T-helper 1 cell treated with Interleukin-12 subunit alpha and Interleukin-12 subunit beta and Interleukin-4 antibody, amounts not matched to agents 30 μg/mL and 1 μg/mL, for 36 hours (primary cell): Measurements from ENCODE around the gene ATP2B2.
"Not testable (repeated sequence)": the region's sequence is repeated elsewhere in the genome, so short reads cannot be mapped to it uniquely, and the experiment has no call there.

ENCODE experiments used
- H3K27ac Mint-ChIP-seq: one replicate; pipeline ENCODE4 v1.8.0; 2021; ENCODE audit warnings: mild to moderate bottlenecking, mixed read lengths
- H3K27me3 Mint-ChIP-seq: one replicate; pipeline ENCODE4 v1.8.0; 2021; ENCODE audit warnings: low read depth, mixed read lengths
- H3K36me3 Mint-ChIP-seq: one replicate; pipeline ENCODE4 v1.8.0; 2021; ENCODE audit warnings: low read depth, mixed read lengths
- H3K4me1 Mint-ChIP-seq: one replicate; pipeline ENCODE4 v1.8.0; 2021; ENCODE audit warnings: low read depth, mixed read lengths
- H3K4me3 Mint-ChIP-seq: one replicate; pipeline ENCODE4 v1.8.0; 2021; ENCODE audit warnings: mild to moderate bottlenecking, moderate library complexity, mixed read lengths
- H3K9me3 Mint-ChIP-seq: one replicate; pipeline ENCODE4 v1.8.0; 2021; ENCODE audit warnings: mixed read lengths

Gene ATP2B2

DNA sequence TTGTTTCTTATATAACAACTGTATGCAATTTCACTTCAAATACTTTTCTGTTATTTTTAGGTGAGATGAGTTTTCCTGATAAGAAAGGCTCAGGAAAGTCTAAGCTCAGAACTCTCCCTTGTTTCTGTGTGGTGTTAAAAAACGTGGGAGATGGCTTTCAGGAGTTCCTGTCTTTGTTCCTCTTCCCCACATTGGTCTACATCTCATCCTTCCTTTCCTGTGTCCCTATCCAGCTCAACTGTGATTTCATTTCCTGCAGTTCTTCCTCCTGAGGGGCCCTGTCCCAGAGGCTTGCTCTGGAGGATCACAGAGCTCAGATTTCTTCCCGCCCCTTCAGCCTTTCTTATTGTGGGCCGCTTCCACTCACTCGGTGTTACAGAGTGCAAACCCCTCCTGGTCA lies 195.7 kb downstream of the ATP2B2 start:
- Mint-ChIP-seq H3K4me1 (peaks cover 6% of the 10 kb centered on the region), H3K9me3 (no peaks in the 10 kb centered on the region), H3K36me3 (peaks cover 60% of the 10 kb centered on the region), H3K4me3 (no peak overlapping the region), H3K27me3 (no peaks in the 10 kb centered on the region), H3K27ac (no peak overlapping the region)

DNA sequence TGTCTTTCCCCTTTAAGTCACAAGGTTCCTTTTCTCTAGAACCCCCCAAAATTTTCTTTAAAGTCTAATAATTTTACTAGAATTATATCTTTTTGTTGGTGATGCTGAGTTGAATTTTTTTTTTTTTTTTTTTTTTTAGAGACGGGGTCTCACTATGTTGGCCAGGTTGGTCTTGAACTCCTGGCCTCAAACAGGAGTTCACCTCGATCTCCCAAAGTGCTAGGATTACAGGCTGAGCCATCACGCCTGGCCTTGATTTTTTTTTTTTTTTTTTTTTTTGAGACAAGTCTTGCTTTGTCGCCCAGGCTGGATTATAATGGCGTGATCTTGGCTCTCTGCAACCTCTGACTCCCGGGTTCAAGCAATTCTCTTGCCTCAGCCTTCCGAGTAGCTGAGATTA lies 196.7 kb downstream of the ATP2B2 start:
- peaks cover 6% of the 10 kb centered on the region for H3K4me1 Mint-ChIP-seq
- H3K36me3 Mint-ChIP-seq: peaks cover 60% of the 10 kb centered on the region
- H3K27me3 Mint-ChIP-seq: no peaks in the 10 kb centered on the region
- H3K27ac Mint-ChIP-seq: no peak overlapping the region
- no peaks in the 10 kb centered on the region for H3K9me3 Mint-ChIP-seq
- H3K4me3 Mint-ChIP-seq: no peak overlapping the region

DNA sequence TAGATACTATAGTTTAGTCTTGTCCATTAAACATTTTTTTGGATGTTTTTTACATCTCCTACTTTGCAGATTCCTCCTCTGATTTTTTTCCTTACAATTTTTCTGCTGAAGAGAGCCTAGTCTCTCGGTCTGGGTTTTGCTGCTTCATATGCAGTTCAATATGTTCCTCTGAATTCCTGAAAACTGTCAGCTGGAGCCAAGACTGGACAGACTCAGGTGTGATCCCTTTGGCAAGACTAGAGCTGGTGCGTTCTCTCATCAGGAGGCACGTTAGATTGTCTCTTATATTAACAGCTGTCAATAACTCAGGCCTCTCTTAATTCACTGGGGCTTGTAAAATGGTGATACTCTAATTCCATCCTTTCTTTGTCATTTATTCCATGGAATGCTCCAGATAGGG lies 199.2 kb downstream of the ATP2B2 start:
- Mint-ChIP-seq H3K27ac (peak overlapping the region; percentile 5), H3K4me1 (peaks cover 8% of the 10 kb centered on the region), H3K9me3 (no peaks in the 10 kb centered on the region), H3K36me3 (peaks cover 61% of the 10 kb centered on the region), H3K4me3 (no peak overlapping the region), H3K27me3 (no peaks in the 10 kb centered on the region)

DNA sequence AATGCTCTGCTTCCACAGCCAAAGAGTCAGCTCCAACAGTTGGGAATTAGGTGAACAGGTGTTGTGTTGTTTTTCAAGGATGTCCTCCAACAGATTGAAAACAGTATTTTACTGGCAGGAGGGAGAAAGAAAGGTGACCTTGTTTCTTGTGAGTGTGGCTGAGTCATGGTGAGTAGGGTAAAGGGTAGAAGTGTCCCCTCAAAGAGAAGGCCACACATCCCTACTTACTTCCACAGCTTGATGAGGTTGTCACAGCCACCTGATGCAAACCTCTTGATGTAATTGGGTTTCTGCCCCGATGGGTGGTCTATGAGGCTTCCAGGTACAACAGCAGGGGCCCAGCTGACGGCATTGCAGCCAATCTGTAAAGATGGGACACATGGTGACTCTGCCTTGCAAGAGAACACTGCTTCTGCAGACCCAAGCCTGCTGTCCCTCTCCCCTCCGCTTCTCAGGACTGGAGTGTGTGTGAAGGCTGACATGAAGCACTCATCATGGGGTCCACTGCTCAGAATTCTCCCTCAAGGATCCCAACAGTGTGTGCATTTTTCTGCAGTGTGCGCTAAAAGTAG lies 200.0 kb downstream of the ATP2B2 start:
- Mint-ChIP-seq H3K9me3 (no peaks in the 10 kb centered on the region), H3K36me3 (peaks cover 61% of the 10 kb centered on the region), H3K27me3 (no peaks in the 10 kb centered on the region), H3K27ac (no peak overlapping the region), H3K4me1 (peaks cover 2% of the 10 kb centered on the region), H3K4me3 (no peak overlapping the region)

DNA sequence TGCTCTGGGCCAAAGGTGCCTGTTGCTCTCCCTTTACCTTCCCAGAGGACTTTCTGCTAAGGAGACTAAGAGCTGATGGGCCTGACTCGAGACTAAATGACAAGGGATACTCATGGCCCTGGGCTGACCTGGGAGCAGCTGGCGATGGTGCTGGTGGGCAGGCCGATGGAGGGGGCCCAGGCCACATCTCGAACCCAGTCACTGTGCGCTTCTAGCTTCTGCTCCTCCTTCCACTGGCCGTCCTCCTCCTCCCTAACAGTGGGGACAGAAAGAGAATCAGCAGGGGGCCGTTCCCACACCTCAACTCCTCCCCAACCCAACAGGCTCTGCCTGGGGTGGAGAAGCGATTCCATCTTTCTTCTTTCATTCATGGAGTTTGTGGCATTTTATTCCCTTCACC lies 200.5 kb downstream of the ATP2B2 start:
- H3K27ac Mint-ChIP-seq: no peak overlapping the region

DNA sequence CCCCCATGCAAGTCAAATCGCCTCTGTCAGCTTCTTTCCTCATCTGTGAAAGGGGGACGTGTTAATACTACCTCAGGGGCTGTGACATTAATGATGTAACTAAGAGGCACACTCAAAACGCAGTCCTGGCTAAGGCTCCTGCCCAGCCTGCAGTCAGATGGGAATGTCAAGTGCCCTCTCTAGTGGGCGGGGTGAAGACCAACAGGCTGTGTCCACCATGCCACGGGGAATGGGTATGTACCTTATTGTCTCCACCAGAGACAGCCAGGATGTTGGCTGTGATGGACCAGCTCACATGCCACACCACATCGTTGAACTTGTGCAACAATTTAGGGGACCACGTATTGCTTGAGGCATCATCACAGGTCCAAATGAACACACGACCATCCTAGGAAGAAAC lies 201.6 kb downstream of the ATP2B2 start:
- H3K9me3 Mint-ChIP-seq: no peaks in the 10 kb centered on the region
- H3K27me3 Mint-ChIP-seq: no peaks in the 10 kb centered on the region
- peaks cover 56% of the 10 kb centered on the region for H3K36me3 Mint-ChIP-seq
- peaks cover 12% of the 10 kb centered on the region for H3K4me1 Mint-ChIP-seq
- no peak overlapping the region for H3K4me3 Mint-ChIP-seq
- no peak overlapping the region for H3K27ac Mint-ChIP-seq

More for the DNA sequence above, 200.5 kb downstream of the ATP2B2 start:
- Mint-ChIP-seq H3K4me3 (no peak overlapping the region), H3K27me3 (no peaks in the 10 kb centered on the region), H3K9me3 (no peaks in the 10 kb centered on the region), H3K36me3 (peaks cover 60% of the 10 kb centered on the region), H3K4me1 (peaks cover 3% of the 10 kb centered on the region)

DNA sequence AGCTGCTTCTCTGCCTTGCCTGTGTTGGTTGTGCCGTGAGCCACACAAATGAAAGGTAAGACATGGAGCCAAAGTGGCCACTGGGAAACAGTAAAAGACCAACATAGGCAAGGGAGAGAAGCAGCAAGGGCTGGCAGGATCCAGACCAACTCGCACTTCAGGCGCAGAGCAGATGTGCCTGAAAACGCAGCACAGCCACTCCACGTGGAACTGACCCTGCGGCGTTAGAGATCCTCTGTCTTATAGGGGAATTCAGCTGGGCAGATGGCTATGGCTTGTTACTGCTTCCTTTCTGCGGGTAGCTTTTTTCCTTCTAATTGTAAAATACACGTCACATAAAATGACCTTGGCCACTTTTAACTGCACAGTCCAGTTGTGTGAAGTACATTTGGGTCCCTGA lies 202.3 kb downstream of the ATP2B2 start:
- Mint-ChIP-seq H3K27ac (no peak overlapping the region), H3K36me3 (peaks cover 52% of the 10 kb centered on the region), H3K4me3 (no peak overlapping the region), H3K4me1 (peaks cover 12% of the 10 kb centered on the region), H3K9me3 (no peaks in the 10 kb centered on the region), H3K27me3 (no peaks in the 10 kb centered on the region)

DNA sequence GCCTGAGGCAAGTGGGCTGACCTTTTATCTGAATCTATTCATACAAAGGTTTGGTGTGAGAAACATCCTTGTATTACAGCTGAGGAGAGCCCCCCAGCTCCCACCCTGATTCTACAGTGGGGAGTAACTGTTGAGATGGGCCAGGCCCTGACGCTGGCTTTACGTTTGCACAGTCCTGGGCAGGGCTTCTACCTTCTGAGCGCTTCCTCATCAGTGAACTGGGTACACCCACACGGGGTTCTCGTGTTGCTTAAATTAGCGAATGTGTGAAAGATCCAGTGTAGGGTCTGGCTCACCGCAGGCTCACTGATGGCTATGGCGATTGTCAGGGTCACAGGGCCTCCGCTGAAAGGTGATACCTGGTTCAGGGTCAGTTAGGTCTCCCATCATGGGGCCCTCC lies 205.3 kb downstream of the ATP2B2 start:
- H3K36me3 Mint-ChIP-seq: peaks cover 46% of the 10 kb centered on the region
- H3K9me3 Mint-ChIP-seq: no peaks in the 10 kb centered on the region
- H3K27me3 Mint-ChIP-seq: no peaks in the 10 kb centered on the region
- H3K4me1 Mint-ChIP-seq: peaks cover 14% of the 10 kb centered on the region
- H3K27ac Mint-ChIP-seq: peak overlapping the region; percentile 10
- no peak overlapping the region for H3K4me3 Mint-ChIP-seq

DNA sequence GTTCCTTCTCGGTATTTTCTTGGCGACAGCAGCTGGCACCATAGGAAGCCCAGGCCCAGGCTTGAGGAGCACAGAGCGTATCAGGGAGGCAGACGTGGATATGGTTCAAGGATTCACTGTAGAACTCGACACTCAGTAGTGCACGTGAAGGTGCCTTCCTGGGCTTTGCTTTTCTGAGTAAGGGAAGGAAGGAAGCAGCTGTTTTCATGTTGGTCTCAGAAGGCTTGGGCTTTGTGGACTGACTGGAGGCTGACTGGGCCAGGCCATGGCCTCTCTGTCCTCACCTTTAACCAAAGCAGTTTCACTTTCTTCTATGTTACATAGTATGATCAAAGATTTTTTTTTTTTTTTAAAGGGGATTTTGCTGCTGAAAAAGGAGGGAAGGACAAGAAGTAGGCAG lies 205.7 kb downstream of the ATP2B2 start:
- Mint-ChIP-seq H3K27ac (peak overlapping the region; percentile 10), H3K9me3 (no peaks in the 10 kb centered on the region), H3K27me3 (no peaks in the 10 kb centered on the region), H3K4me1 (peaks cover 14% of the 10 kb centered on the region), H3K4me3 (no peak overlapping the region), H3K36me3 (peaks cover 45% of the 10 kb centered on the region)

DNA sequence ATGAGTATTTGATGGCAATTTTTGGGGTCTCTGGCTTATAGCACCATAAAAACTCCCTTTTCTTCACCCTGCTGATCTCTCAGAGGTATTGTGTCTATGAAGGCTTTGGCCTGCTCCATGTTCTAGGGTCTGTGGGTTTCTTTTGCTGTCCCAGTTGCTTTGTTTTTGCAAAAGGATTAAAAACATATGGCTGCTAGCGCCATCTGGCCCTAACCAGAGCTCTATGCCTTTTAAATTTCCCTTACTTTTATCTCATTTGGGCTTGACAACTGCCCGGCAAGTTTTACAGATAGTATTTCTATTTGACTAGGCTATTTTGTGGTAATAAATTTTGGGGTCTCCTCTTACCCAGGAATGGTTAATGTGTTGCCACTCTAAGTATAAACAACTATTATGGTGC lies 206.2 kb downstream of the ATP2B2 start:
- Mint-ChIP-seq H3K27me3 (no peaks in the 10 kb centered on the region), H3K9me3 (no peaks in the 10 kb centered on the region), H3K4me3 (no peak overlapping the region), H3K36me3 (peaks cover 45% of the 10 kb centered on the region), H3K4me1 (peaks cover 14% of the 10 kb centered on the region), H3K27ac (peak overlapping the region; percentile 10)

DNA sequence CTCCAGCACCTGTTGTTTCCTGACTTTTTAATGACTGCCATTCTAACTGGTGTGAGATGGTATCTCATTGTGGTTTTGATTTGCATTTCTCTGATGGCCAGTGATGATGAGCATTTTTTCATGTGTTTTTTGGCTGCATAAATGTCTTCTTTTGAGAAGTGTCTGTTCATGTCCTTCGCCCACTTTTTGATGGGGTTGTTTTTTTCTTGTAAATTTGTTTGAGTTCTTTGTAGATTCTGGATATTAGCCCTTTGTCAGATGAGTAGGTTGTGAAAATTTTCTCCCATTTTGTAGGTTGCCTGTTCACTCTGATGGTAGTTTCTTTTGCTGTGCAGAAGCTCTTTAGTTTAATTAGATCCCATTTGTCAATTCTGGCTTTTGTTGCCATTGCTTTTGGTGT lies 207.3 kb downstream of the ATP2B2 start:
- H3K36me3 Mint-ChIP-seq: peaks cover 37% of the 10 kb centered on the region
- H3K27me3 Mint-ChIP-seq, H3K9me3 Mint-ChIP-seq, H3K27ac Mint-ChIP-seq, H3K4me3 Mint-ChIP-seq: not testable (repeated sequence)
- H3K4me1 Mint-ChIP-seq: peaks cover 14% of the 10 kb centered on the region

DNA sequence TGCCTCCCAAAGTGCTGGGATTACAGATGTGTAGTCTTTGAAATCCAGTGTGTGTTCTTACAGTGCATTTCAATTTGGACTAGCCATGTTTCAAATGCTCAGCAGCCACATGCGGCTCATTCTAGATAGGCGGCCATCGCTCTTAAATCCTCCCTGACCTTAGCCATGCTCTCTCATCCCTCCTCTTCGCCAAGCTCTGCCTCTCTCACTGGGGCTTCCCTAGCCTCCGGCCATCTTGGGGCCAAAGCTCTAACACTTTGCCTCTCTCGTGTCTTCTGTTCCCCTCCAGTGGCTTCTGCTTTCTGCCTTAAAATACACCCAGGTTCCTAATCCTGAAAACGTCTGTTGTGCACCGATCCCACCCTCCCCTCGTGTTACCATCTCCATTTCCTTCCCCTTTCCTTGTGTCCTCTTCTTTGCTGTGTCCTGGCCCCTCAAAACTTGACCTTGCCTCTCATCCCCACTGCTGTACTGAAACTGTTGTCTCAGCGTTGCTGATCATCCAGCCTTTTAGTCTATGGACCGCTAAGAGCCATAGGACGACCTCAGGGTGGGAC lies 211.3 kb downstream of the ATP2B2 start:
- Mint-ChIP-seq H3K36me3 (peaks cover 31% of the 10 kb centered on the region), H3K4me1 (peaks cover 18% of the 10 kb centered on the region), H3K27ac (peak overlapping the region; percentile 60), H3K4me3 (no peak overlapping the region), H3K9me3 (no peaks in the 10 kb centered on the region), H3K27me3 (no peaks in the 10 kb centered on the region)

DNA sequence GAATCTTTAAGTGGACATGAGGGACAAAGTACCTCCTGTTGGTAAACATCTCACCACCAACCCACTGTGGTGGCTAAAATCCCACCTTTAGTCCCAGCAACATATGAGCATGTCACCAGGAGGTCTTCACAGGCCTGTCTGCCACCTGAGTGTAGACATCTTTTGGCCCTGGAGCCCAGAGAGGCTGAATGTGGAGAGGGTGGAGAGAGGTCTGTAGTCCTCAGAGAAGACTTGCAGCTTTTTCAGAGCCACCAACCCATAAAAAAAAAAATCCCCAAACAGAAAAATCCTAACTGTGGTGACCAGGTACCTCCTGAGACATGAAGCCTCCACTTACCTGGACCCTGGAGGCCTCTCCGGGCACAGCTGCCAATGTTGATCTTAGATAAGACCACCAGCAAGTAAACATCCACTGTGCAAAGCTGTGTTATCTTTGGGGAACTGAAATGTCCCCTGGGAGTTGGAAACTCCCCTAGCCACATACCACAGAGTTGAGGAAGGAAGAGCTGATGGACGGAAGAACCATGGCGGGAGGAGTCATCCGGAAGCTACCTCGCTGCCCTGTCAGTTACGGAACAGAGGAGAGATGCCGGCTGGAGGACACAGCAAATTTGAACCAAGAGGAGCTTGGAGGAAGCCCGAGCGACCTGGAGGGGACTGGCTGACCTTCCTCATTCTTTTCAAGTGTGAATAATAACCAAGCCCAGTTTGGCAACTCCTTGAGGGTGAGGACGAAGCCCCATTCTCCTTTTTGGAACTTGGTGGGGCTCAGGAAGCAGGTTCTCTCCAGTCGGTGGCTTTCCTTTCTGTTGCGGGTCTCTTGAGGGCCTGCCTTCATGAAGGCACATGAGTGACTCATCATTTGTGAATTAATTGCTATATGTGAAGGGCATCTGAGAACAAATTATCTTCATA lies 212.6 kb downstream of the ATP2B2 start, which contains the start of gene GHRL:
Gene GHRL (minus strand): TSS at position 443 of the 915 bp plus-strand sequence. CDS start 2,767 bp downstream, outside the sequence.
- peak within 1 kb of the TSS; percentile 87 for H3K27ac Mint-ChIP-seq
- H3K9me3 Mint-ChIP-seq: no peaks in the 10 kb centered on the region
- H3K4me1 Mint-ChIP-seq: peaks cover 15% of the 10 kb centered on the region
- H3K27me3 Mint-ChIP-seq: no peaks in the 10 kb centered on the region
- H3K4me3 Mint-ChIP-seq: peak within 1 kb of the TSS; percentile 71
- H3K36me3 Mint-ChIP-seq: peaks cover 41% of the 10 kb centered on the region

DNA sequence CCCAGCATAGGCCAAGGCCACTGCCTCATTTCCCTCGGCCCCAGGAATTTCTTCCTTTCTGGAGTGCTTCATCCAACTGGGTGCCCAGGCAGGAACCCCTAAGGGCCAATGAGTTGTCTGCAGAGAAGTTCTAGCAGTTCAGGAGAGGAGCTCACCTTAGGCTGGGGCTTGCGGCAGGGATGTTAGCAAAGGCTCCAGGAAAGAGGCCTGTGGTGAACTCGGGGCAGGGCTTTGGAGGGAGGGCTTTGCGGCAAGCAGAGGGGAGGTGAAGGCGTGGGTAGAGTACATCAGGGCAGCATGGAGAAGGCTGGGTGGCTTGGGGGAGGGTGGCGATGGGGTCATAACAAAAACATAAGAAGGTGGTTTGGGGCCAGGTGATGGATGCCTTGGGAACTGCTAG lies 213.7 kb downstream of the ATP2B2 start:
- Mint-ChIP-seq H3K4me1 (peaks cover 15% of the 10 kb centered on the region), H3K4me3 (no peak overlapping the region), H3K27me3 (no peaks in the 10 kb centered on the region), H3K9me3 (no peaks in the 10 kb centered on the region), H3K36me3 (peaks cover 43% of the 10 kb centered on the region), H3K27ac (peak overlapping the region; percentile 87)
